ENCODE measurements around the gene TMCC1.

Gene TMCC1

DNA sequence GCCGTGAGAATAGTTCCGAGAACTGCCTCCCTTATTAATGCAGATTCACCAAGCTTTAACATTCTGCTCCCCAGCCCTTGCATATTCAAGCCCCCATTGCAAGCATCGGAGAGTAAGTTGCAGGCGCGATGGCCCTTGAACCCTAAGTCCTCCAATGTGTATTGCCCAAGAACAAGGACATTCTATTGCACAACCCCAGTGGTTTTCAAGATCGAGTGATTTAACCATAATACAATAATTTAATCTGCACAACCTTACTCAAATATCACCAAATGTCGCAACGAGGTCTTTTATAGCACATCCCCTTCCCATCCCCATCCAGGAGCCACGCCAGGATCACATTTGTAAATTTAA is 265.4 kb downstream of the TMCC1 start:
- Histone ChIP-seq H3K4me1 (ENCODE audit: control insufficient read depth in 5 of 5, insufficient read depth in 5 of 5, low read length in 5 of 5) (peaks cover 24 to 52% (median 47%) of the 10 kb centered on the region in 5 donors), H3K27me3 (ENCODE audit: control insufficient read depth in 5 of 5, insufficient read depth in 4 of 5, low read length in 5 of 5) (no peaks in the 10 kb centered on the region), H3K9ac (ENCODE audit: low read length in 5 of 5) (peak overlapping the region; percentile 87 to 92 (median 89)), H3K9me3 (ENCODE audit: control insufficient read depth in 5 of 5, low read length in 5 of 5) (no peaks in the 10 kb centered on the region), H3K4me3 (ENCODE audit: low read depth in 1 of 5, low read length in 5 of 5) (peak overlapping the region; percentile 63 to 74 (median 67)), H3K27ac (ENCODE audit: low read depth, low read length) (peak overlapping the region; percentile 99), H3K36me3 (ENCODE audit: control insufficient read depth in 5 of 5, insufficient read depth in 5 of 5, low read length in 5 of 5) (no peaks in the 10 kb centered on the region)

DNA sequence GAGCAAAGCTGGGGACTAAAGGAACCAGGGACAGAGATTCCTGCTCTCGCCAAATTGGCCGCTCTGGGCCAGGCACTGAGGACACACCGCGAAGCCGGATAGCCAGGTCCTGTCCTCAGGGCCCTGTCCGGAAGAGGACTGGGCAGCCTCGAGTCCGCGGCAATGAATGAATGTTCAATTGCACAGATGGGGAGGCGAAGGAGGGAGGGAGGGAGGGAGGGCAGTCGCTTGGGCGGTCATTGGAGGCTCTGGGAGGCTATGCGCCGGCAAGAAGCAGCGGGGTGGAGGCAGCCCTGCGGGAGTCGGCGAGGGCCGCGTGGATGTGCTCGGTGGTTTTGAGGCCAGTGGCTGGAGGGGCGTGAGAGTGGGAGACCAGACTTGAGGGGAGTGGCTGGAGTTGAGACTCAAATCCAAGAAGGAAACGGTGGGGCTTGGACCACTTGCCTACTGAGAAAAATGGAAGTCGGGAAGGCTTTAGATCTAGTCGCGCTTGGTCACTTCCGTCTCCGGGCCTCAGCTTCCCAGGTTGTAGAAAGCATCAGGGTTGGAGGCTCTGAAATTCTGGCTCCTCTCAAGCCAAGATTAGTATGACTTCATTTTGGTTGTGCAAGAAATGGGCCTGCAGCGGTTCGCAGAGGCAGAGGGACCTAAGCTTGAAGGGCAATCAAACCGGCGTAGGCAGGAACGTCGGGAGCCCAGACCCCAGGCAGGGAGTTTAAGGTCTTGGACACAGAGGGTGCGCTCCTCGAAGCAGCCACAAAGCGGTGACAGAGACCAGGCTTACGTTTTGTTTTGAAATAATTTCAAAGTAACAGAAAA is 266.0 kb downstream of the TMCC1 start:
- Histone ChIP-seq H3K27ac (ENCODE audit: low read depth, low read length) (peak overlapping the region; percentile 99), H3K9me3 (ENCODE audit: control insufficient read depth in 5 of 5, low read length in 5 of 5) (no peaks in the 10 kb centered on the region), H3K4me3 (ENCODE audit: low read depth in 1 of 5, low read length in 5 of 5) (peak overlapping the region; percentile 63 to 76 (median 67)), H3K27me3 (ENCODE audit: control insufficient read depth in 5 of 5, insufficient read depth in 4 of 5, low read length in 5 of 5) (no peaks in the 10 kb centered on the region), H3K36me3 (ENCODE audit: control insufficient read depth in 5 of 5, insufficient read depth in 5 of 5, low read length in 5 of 5) (no peaks in the 10 kb centered on the region), H3K9ac (ENCODE audit: low read length in 5 of 5) (peak overlapping the region; percentile 87 to 92 (median 89)), H3K4me1 (ENCODE audit: control insufficient read depth in 5 of 5, insufficient read depth in 5 of 5, low read length in 5 of 5) (peaks cover 29 to 58% (median 53%) of the 10 kb centered on the region in 5 donors)

DNA sequence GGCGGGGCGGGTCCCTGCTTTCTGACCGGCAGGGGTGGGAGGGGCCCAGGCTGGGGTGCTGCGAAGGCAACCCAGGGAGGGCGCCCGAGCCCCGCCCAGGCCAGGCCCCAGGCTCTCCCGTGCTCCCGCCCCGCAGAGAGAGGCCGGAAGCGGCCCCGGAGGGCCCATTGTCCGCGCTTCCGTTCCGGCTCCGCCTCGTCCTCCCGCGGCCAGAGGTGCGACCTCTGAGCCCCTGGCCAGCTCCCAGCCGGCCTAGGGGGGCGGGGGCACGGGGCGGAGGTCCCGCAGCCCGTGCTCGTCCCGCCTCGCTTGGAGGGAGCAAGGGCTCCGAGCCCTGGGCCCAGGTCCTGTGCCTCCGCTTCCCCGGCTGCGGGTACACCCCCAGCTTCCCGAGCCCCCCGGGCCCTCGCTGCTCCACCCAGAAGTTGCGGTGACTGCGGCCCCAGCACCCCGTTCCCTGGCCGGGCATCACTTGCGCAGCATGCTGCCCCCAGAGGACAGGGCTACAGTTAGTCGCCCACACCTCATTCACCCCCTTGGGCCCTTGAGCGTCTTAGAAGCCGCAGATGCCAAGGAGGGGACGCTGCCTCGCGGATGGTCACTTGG is 266.7 kb downstream of the TMCC1 start:
- Histone ChIP-seq H3K9ac (ENCODE audit: low read length in 5 of 5) (peak overlapping the region; percentile 73 to 92 (median 89)), H3K9me3 (ENCODE audit: control insufficient read depth in 5 of 5, low read length in 5 of 5) (no peaks in the 10 kb centered on the region), H3K27ac (ENCODE audit: low read depth, low read length) (peak overlapping the region; percentile 99), H3K4me1 (ENCODE audit: control insufficient read depth in 5 of 5, insufficient read depth in 5 of 5, low read length in 5 of 5) (peaks cover 32 to 63% (median 59%) of the 10 kb centered on the region in 5 donors), H3K27me3 (ENCODE audit: control insufficient read depth in 5 of 5, insufficient read depth in 4 of 5, low read length in 5 of 5) (no peaks in the 10 kb centered on the region), H3K36me3 (ENCODE audit: control insufficient read depth in 5 of 5, insufficient read depth in 5 of 5, low read length in 5 of 5) (no peaks in the 10 kb centered on the region), H3K4me3 (ENCODE audit: low read depth in 1 of 5, low read length in 5 of 5) (peak overlapping the region; percentile 63 to 76 (median 67))

DNA sequence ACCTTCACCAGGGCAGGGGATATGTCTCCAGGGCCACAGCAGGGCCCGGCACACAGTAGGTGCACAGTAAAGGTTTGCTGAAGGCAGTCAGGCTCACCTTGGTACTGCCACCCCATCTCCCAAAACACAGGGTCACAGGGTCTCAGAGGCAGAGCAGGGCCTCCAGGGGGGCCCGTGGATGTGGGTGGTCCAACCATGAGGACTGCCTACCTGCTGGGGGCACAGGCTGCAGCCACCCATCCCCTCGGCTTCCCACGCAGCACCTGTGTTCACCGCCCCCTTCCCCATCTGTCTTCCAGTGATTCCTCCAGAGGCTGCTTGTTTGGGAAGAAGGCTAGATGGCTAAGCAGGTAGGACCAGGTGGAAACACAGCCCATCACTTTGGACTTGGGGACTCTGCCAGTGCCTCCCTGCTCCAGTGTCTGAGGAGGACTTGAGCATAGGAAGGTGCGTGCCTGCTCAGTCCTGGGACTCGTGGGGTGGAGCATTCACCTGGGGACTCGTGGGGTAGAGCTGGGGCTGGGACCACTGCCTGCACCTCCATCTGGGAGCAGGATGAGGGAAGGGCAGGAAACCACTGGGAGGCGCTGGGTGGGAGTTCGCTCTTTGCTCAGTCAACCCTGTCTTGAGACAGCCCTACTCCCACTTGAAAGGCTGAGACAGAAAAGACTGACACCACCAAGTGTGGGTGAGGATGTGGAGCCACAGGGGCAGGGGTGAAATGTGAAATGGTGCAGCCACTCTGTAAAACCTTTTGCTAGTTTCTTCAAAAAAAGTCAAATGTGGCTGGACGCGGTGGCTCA is 268.2 kb downstream of the TMCC1 start:
- Histone ChIP-seq H3K4me3 (ENCODE audit: low read depth in 1 of 5, low read length in 5 of 5) (peak overlapping the region in 1 of 5 donors; percentile 28), H3K27me3 (ENCODE audit: control insufficient read depth in 5 of 5, insufficient read depth in 4 of 5, low read length in 5 of 5) (no peaks in the 10 kb centered on the region), H3K4me1 (ENCODE audit: control insufficient read depth in 5 of 5, insufficient read depth in 5 of 5, low read length in 5 of 5) (peaks cover 34 to 77% (median 71%) of the 10 kb centered on the region in 5 donors), H3K27ac (ENCODE audit: low read depth, low read length) (peak overlapping the region; percentile 99), H3K9me3 (ENCODE audit: control insufficient read depth in 5 of 5, low read length in 5 of 5) (no peaks in the 10 kb centered on the region), H3K36me3 (ENCODE audit: control insufficient read depth in 5 of 5, insufficient read depth in 5 of 5, low read length in 5 of 5) (no peaks in the 10 kb centered on the region), H3K9ac (ENCODE audit: low read length in 5 of 5) (peak overlapping the region in 2 of 5 donors; percentile 39 to 62)

DNA sequence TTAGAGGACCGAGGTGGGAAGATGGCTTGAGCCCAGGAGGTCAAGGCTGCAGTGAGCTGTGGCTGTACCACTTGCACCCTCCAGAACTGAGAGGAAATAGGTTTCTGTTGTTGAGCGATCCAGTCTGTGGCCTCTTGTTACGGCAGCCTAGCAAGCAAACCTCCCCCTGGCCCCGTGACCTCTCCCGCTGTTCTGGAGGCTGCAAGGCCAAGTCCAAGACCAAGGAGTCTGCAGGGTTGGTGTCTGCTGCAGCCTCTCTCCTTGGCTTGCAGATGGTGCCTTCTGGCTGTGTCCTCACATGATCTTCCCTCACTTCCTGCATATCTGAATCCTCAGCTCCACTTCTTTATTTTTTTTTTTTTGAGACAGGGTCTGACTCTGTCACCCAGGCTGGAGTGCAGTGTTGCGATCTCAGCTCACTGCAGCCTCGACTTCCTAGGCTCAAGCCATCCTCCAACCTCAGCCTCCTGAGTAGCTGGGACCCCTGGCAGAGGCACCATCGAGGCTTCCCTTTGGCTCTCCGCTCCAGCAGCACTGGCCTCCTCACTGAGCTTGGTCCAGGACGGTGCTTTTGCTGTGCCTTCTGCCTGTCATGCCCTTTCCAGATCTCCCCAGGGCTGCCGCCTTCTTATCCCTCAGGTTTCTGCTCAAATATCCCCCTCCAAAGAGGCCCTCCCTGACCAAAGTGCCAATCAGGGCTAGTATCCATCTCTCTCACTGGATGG is 269.0 kb downstream of the TMCC1 start:
- H3K27ac ChIP-seq (ENCODE audit: low read depth, low read length), result peak overlapping the region; percentile 99
- H3K4me3 ChIP-seq (ENCODE audit: low read depth in 1 of 5, low read length in 5 of 5), result peak overlapping the region in 1 of 5 donors; percentile 28
- H3K9me3 ChIP-seq (ENCODE audit: control insufficient read depth in 5 of 5, low read length in 5 of 5), result no peaks in the 10 kb centered on the region
- peaks cover 35 to 84% (median 77%) of the 10 kb centered on the region in 5 donors for H3K4me1 ChIP-seq (ENCODE audit: control insufficient read depth in 5 of 5, insufficient read depth in 5 of 5, low read length in 5 of 5)
- no peak overlapping the region for H3K9ac ChIP-seq (ENCODE audit: low read length in 5 of 5)
- H3K36me3 ChIP-seq (ENCODE audit: control insufficient read depth in 5 of 5, insufficient read depth in 5 of 5, low read length in 5 of 5), result no peaks in the 10 kb centered on the region
- no peaks in the 10 kb centered on the region for H3K27me3 ChIP-seq (ENCODE audit: control insufficient read depth in 5 of 5, insufficient read depth in 4 of 5, low read length in 5 of 5)

DNA sequence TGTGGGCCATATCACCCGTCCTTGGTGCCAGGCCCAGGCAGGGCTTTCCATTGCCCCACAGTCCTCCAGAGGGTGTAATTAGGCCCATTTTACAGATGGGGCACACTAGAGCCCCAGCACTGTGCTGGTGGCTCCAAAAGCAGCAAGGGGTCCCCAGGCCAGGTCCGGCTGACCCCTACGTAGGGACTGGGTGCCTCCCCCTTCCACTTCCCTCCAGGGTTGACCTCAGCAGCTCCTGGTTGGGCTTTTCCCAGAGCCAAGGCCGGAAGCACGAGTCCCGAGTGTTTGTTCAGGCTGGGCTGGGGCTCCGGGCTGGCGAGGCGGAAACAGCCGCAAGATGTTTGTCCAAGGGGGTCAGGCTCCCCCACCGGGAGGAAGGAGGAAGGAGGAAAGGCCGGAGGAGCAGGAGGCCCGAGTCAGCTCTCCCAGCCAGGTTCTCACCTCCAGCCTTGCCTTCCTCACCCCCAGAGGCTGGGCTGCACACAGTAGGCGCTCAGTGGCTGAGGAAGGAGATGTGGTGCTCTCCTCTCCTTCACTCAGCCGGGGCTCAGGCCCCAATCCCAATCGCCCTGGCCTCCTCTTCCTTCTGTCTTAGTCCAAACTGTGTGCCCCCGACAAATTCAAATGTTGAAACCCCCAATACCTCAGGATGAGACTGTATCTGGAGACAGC is 269.9 kb downstream of the TMCC1 start:
- peak overlapping the region in 2 of 5 donors; percentile 9 to 45 for H3K9ac ChIP-seq (ENCODE audit: low read length in 5 of 5)
- H3K4me3 ChIP-seq (ENCODE audit: low read depth in 1 of 5, low read length in 5 of 5), result no peak overlapping the region
- H3K27ac ChIP-seq (ENCODE audit: low read depth, low read length), result peak overlapping the region; percentile 99
- H3K9me3 ChIP-seq (ENCODE audit: control insufficient read depth in 5 of 5, low read length in 5 of 5), result no peaks in the 10 kb centered on the region
- peaks cover 35 to 93% (median 83%) of the 10 kb centered on the region in 5 donors for H3K4me1 ChIP-seq (ENCODE audit: control insufficient read depth in 5 of 5, insufficient read depth in 5 of 5, low read length in 5 of 5)
- no peaks in the 10 kb centered on the region for H3K27me3 ChIP-seq (ENCODE audit: control insufficient read depth in 5 of 5, insufficient read depth in 4 of 5, low read length in 5 of 5)
- no peaks in the 10 kb centered on the region for H3K36me3 ChIP-seq (ENCODE audit: control insufficient read depth in 5 of 5, insufficient read depth in 5 of 5, low read length in 5 of 5)

DNA sequence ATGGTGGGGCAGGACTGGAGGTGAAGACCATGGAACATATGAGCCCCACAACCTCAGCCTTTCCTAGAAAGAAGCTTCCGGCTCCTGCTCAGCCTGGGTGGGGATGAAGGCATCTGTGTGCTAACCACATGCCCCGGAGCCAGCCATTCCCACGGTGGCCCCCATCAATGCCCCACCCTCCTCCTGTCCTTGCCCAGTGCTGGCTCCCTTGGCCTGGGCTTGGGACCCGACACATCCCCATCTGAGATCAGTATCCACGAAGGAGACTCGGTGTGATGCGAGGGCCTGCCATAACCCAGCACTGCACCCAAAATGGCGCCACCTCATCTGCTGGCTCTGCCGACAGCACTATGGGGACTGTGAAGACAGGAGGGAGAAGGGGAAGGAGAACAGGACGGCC is 270.6 kb downstream of the TMCC1 start:
- Histone ChIP-seq H3K4me1 (ENCODE audit: control insufficient read depth in 5 of 5, insufficient read depth in 5 of 5, low read length in 5 of 5) (peaks cover 33 to 95% (median 84%) of the 10 kb centered on the region in 5 donors), H3K36me3 (ENCODE audit: control insufficient read depth in 5 of 5, insufficient read depth in 5 of 5, low read length in 5 of 5) (no peaks in the 10 kb centered on the region), H3K27ac (ENCODE audit: low read depth, low read length) (peak overlapping the region; percentile 99), H3K9ac (ENCODE audit: low read length in 5 of 5) (peak overlapping the region in 2 of 5 donors; percentile 9 to 44), H3K9me3 (ENCODE audit: control insufficient read depth in 5 of 5, low read length in 5 of 5) (no peaks in the 10 kb centered on the region), H3K27me3 (ENCODE audit: control insufficient read depth in 5 of 5, insufficient read depth in 4 of 5, low read length in 5 of 5) (no peaks in the 10 kb centered on the region), H3K4me3 (ENCODE audit: low read depth in 1 of 5, low read length in 5 of 5) (no peak overlapping the region)

DNA sequence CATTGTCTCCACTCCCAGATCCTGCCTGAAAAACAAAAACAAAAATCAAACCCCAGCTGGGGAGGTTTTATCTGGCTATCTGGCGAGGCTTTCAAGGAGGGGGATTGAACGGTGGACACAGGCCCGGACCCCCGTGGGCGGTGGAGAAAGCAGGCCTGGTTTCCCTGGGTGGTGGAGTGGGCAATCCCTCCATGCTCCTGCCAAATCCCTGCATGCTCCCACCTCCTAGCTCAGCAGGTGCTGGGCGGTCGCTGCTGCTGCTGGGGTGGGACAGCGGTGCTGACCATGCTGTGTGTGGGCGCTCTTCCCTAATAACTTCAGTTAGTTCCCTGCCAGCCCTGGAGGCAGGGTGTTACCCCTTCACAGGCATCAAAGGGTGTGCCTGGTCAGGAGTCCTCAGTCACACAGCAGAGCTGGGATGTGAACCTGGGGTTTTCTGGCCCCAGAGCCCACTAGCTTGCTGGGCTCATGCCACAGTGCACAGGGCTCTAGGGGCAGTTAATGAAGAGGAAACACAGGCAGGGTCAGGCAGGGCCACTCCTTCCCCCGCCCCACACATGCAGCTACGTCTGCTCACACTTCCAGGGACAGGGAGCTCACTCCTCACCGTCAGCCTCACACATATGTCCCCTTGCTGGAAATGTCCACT is 271.2 kb downstream of the TMCC1 start:
- Histone ChIP-seq H3K27ac (ENCODE audit: low read depth, low read length) (peak overlapping the region; percentile 99), H3K9me3 (ENCODE audit: control insufficient read depth in 5 of 5, low read length in 5 of 5) (no peaks in the 10 kb centered on the region)

More for the DNA sequence above, 271.2 kb downstream of the TMCC1 start:
- Histone ChIP-seq H3K4me1 (ENCODE audit: control insufficient read depth in 5 of 5, insufficient read depth in 5 of 5, low read length in 5 of 5) (peaks cover 31 to 95% (median 84%) of the 10 kb centered on the region in 5 donors), H3K4me3 (ENCODE audit: low read depth in 1 of 5, low read length in 5 of 5) (no peak overlapping the region), H3K36me3 (ENCODE audit: control insufficient read depth in 5 of 5, insufficient read depth in 5 of 5, low read length in 5 of 5) (no peaks in the 10 kb centered on the region), H3K9ac (ENCODE audit: low read length in 5 of 5) (peak overlapping the region in 2 of 5 donors; percentile 8 to 38), H3K27me3 (ENCODE audit: control insufficient read depth in 5 of 5, insufficient read depth in 4 of 5, low read length in 5 of 5) (no peaks in the 10 kb centered on the region)

Data from subcutaneous abdominal adipose tissue (tissue), 5 donors.